SK-N-MC (cell line): ENCODE measurements around the gene UCK1.

ENCODE experiments used
- EZH2 ChIP-seq: fragments of 200-600 bp; sonication (generic); IDR thresholded peaks from one replicate; pipeline ENCODE4 v1.6.1; 2017; ENCODE audit warnings: antibody characterized with exemption
- POLR2AphosphoS5 ChIP-seq: IDR thresholded peaks from 2 replicates; pipeline ENCODE4 v1.6.1; 2012; ENCODE audit warnings: mild to moderate bottlenecking, low read depth, low read length, borderline replicate concordance

DNA sequence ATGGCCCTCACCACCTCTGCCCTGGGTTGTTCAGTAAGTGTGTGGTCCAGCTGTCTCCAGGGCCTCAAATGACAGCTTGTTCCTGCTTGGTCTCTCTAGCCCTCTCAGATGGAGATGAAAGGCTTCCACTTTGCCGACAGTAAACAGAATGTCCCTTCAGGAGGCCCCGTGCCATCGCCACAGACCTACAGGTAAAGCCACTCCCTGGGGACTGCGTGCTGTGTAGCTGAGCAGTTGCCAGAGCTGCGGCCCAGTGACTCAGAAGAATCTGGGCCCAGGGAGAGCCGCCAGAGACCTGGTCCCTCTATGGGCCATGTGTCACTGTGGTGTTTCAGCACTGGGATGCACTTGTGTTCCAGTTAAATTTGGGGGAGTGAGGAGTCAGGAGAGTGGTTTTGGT lies 39.0 kb downstream of the UCK1 start:
- TF ChIP-seq EZH2 (no peak), POLR2AphosphoS5 (no peak)
